Muscle layer of duodenum (tissue), 2 donors: ENCODE measurements around the gene CLRN3.

Experiments
- H3K27ac ChIP-seq: one replicate; pipeline ENCODE4 v1.7.0; 2013; ENCODE audit warnings: mild to moderate bottlenecking, low read length
- H3K27me3 ChIP-seq: one replicate; pipeline ENCODE4 v1.7.0; 2013; ENCODE audit warnings: low read depth, mild to moderate bottlenecking, control low read depth, low read length
- H3K36me3 ChIP-seq, 2 donors: one replicate each; pipeline ENCODE4 v1.7.0; 2013; ENCODE audit warnings: low read length in 2 of 2, control low read depth in 1 of 2, mild to moderate bottlenecking in 1 of 2; ENCODE audit not compliant: insufficient read depth in 2 of 2, control insufficient read depth in 1 of 2
- H3K4me1 ChIP-seq, 2 donors: one replicate each; pipeline ENCODE4 v1.7.0; 2013; ENCODE audit warnings: low read length in 2 of 2, mild to moderate bottlenecking in 2 of 2, control low read depth in 1 of 2, moderate library complexity in 1 of 2; ENCODE audit not compliant: insufficient read depth in 2 of 2, control insufficient read depth in 1 of 2
- H3K4me3 ChIP-seq, 2 donors: one replicate each; pipeline ENCODE4 v1.7.0; 2013; ENCODE audit warnings: low read length in 2 of 2, low read depth in 1 of 2, mild to moderate bottlenecking in 1 of 2
- H3K9me3 ChIP-seq, 2 donors: one replicate each; pipeline ENCODE4 v1.7.0; 2013; ENCODE audit warnings: low read length in 2 of 2, control low read depth in 1 of 2, mild to moderate bottlenecking in 1 of 2; ENCODE audit not compliant: control insufficient read depth in 1 of 2
- donor health status: healthy.

CLRN3 gene

GRCh38 chr10:127890832-127891334, 1.9 kb downstream of the CLRN3 start:
- peak overlapping the region in 1 of 2 donors; percentile 62 for H3K4me3 ChIP-seq
- H3K9me3 ChIP-seq = no peaks in the 10 kb centered on the region
- no peaks in the 10 kb centered on the region for H3K36me3 ChIP-seq
- no peaks in the 10 kb centered on the region for H3K27me3 ChIP-seq
- peak overlapping the region; percentile 47 for H3K27ac ChIP-seq
- H3K4me1 ChIP-seq = peaks cover 0 to 6% of the 10 kb centered on the region in 2 donors

GRCh38 chr10:127890216-127890615, 2.5 kb downstream of the CLRN3 start:
- peak overlapping the region in 1 of 2 donors; percentile 62 for H3K4me3 ChIP-seq
- H3K27ac ChIP-seq = peak overlapping the region; percentile 47
- peaks cover 0 to 6% of the 10 kb centered on the region in 2 donors for H3K4me1 ChIP-seq
- no peaks in the 10 kb centered on the region for H3K36me3 ChIP-seq
- H3K27me3 ChIP-seq = no peaks in the 10 kb centered on the region
- H3K9me3 ChIP-seq = no peaks in the 10 kb centered on the region

DNA sequence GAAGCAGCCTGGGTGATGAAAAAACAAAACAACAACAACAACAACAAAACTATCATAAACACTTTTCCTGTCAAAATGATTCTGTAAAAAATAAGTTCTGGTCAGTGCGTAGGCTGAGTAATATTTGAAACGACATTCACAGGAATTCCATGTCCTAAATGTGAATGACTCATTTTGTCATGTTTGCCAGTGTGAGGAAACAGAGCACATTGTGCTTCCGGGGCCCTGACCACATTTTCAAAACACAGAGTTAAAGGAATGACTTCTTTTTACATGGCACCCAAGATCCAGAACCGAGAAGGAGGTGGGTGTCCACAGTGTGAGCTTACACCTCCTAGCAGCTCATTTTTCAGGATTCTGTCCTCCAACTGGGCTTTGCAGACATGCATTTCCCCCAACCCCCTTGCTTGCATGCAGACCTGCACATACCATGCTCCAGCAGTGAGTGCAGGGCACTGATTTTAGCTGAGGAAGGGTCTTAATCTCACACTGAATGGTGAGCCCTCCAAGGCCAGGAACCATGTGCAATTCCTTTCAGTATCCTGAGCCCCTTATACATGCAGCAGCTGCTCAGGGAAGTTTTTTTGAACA, 3.0 kb downstream of the CLRN3 start:
- H3K9me3 ChIP-seq = no peaks in the 10 kb centered on the region
- H3K4me3 ChIP-seq = peak overlapping the region in 1 of 2 donors; percentile 62
- H3K27ac ChIP-seq = peak overlapping the region; percentile 47
- H3K36me3 ChIP-seq = no peaks in the 10 kb centered on the region
- no peaks in the 10 kb centered on the region for H3K27me3 ChIP-seq
- peaks cover 0 to 6% of the 10 kb centered on the region in 2 donors for H3K4me1 ChIP-seq

- Histone ChIP-seq H3K36me3 (no peaks in the 10 kb centered on the region), H3K27ac (peak overlapping the region; percentile 47), H3K4me3 (peak overlapping the region in 1 of 2 donors; percentile 26), H3K9me3 (no peaks in the 10 kb centered on the region), H3K4me1 (peaks cover 0 to 6% of the 10 kb centered on the region in 2 donors), H3K27me3 (no peaks in the 10 kb centered on the region)
Observed at GRCh38 chr10:127888521-127889312, 4.0 kb downstream of the CLRN3 start.

GRCh38 chr10:127887541-127888415, 5.0 kb downstream of the CLRN3 start:
- peak overlapping the region; percentile 47 for H3K27ac ChIP-seq
- no peaks in the 10 kb centered on the region for H3K27me3 ChIP-seq
- peak overlapping the region in 1 of 2 donors; percentile 26 for H3K4me3 ChIP-seq
- H3K4me1 ChIP-seq = peaks cover 0 to 6% of the 10 kb centered on the region in 2 donors
- H3K36me3 ChIP-seq = no peaks in the 10 kb centered on the region
- H3K9me3 ChIP-seq = no peaks in the 10 kb centered on the region

- peaks cover 0 to 18% of the 10 kb centered on the region in 2 donors for H3K4me1 ChIP-seq
- no peaks in the 10 kb centered on the region for H3K9me3 ChIP-seq
- H3K27me3 ChIP-seq = no peaks in the 10 kb centered on the region
- peak overlapping the region; percentile 47 for H3K27ac ChIP-seq
- no peaks in the 10 kb centered on the region for H3K36me3 ChIP-seq
- no peak overlapping the region for H3K4me3 ChIP-seq
Observed at GRCh38 chr10:127886371-127887051, 6.2 kb downstream of the CLRN3 start.

DNA sequence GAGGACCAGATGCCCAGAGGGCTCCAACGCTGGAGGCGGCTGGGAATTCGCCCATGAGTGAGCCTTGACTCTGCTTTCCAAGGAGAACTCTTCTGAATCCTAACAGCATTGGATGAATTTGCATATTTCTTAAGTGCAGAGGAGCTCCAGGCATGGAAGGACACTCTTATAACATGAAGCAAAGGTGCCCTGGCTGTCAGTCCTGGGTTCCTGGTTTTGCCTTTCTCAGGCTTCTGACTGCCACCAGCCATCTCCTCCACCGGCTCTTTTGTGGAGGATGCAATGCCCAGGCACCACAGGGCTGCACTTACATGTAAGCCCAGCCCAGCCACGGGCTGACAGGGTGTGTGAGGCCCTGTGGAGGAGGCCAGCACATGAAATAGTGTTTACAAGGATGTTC, 8.2 kb downstream of the CLRN3 start:
- H3K9me3 ChIP-seq = no peaks in the 10 kb centered on the region
- no peaks in the 10 kb centered on the region for H3K27me3 ChIP-seq
- H3K36me3 ChIP-seq = no peaks in the 10 kb centered on the region
- H3K4me3 ChIP-seq = no peak overlapping the region
- no peak overlapping the region for H3K27ac ChIP-seq
- peaks cover 0 to 24% of the 10 kb centered on the region in 2 donors for H3K4me1 ChIP-seq

DNA sequence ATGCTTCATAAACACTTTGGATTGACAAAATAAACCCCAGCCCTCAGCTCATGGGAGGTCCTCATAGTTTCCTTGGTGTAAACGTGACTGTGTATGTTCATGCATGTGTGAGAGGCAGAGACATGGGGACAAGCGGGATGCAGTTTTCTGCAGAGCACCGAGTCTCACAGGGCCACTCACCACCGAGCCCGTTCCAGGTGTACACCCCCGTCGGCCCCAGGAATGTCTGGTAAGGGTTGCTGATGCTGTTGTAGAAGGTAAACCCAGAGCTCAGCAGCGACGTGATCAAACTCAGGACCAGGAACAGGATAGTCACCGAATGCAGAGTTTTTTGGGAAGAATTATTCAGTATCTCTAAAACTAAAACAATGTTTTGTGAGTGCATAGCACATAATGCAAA, 9.2 kb downstream of the CLRN3 start:
- H3K9me3 ChIP-seq = no peaks in the 10 kb centered on the region
- H3K4me1 ChIP-seq = peaks cover 0 to 24% of the 10 kb centered on the region in 2 donors

GRCh38 chr10:127882801-127883459, 9.8 kb downstream of the CLRN3 start:
- H3K36me3 ChIP-seq = no peaks in the 10 kb centered on the region
- H3K27me3 ChIP-seq = no peaks in the 10 kb centered on the region
- H3K27ac ChIP-seq = no peak overlapping the region
- H3K4me3 ChIP-seq = no peak overlapping the region
- H3K9me3 ChIP-seq = no peaks in the 10 kb centered on the region
- peaks cover 0 to 24% of the 10 kb centered on the region in 2 donors for H3K4me1 ChIP-seq

More for the DNA sequence above, 9.2 kb downstream of the CLRN3 start:
- Histone ChIP-seq H3K27ac (no peak overlapping the region), H3K27me3 (no peaks in the 10 kb centered on the region), H3K4me3 (no peak overlapping the region), H3K36me3 (no peaks in the 10 kb centered on the region)

- Histone ChIP-seq H3K27ac (no peak overlapping the region), H3K4me1 (peaks cover 0 to 24% of the 10 kb centered on the region in 2 donors), H3K27me3 (no peaks in the 10 kb centered on the region), H3K4me3 (no peak overlapping the region), H3K9me3 (no peaks in the 10 kb centered on the region), H3K36me3 (no peaks in the 10 kb centered on the region)
Observed at GRCh38 chr10:127882391-127882790, 10.3 kb downstream of the CLRN3 start.
